H1 (cell line): ENCODE results near the gene JDP2. TPM values are rescaled to one million over a fixed set of nuclear protein-coding genes. Genes with fewer than 3 reads are reported as not detected.

Experiments used
- CTCF ChIA-PET: fragments of 300-600 bp; sonication (Branson Sonifier 250); formaldehyde crosslinking; loops from one replicate; lab custom pipeline; 2021; ENCODE audit not compliant: partially characterized antibody; lab: Charles Lee
- POLR2A ChIA-PET: fragments of 300-600 bp; sonication (Branson Sonifier 250); formaldehyde crosslinking; loops from one replicate; lab custom pipeline; 2021; ENCODE audit warnings: inconsistent platforms; ENCODE audit not compliant: partially characterized antibody; lab: Charles Lee
- DNase-seq, 2 experiments: peaks; one replicate each; pipeline versions ENCODE4 v3.0.0 to v3.0.0-alpha.2; 2010 to 2022; ENCODE audit warnings: low spot score in 2 of 2, low read depth in 1 of 2, mixed read lengths in 1 of 2
- FAIRE-seq: peaks from 2 replicates; lab custom pipeline; 2011; peaks lifted over from hg19 to GRCh38; lab: Jason Lieb, UNC
- H2AFZ ChIP-seq: 2 replicates; pipeline ENCODE4 v1.8.1; 2012; ENCODE audit warnings: low read length, inconsistent platforms
- H2AK5ac ChIP-seq: 2 replicates; pipeline ENCODE4 v1.6.1; 2013; ENCODE audit warnings: low read depth, low read length
- H2BK120ac ChIP-seq: replicated peaks from 2 replicates; pipeline ENCODE3; 2013; ENCODE audit warnings: low read depth, low read length, inconsistent platforms
- H2BK12ac ChIP-seq: 2 replicates; pipeline ENCODE4 v1.6.1; 2013; ENCODE audit warnings: low read depth, low read length
- H2BK15ac ChIP-seq: 2 replicates; pipeline ENCODE4 v1.6.1; 2013; ENCODE audit warnings: low read length
- H2BK20ac ChIP-seq: 2 replicates; pipeline ENCODE4 v1.6.1; 2013; ENCODE audit warnings: low read length
- H2BK5ac ChIP-seq: 2 replicates; pipeline ENCODE4 v1.6.1; 2013; ENCODE audit warnings: low read depth, low read length
- H3K14ac ChIP-seq: 2 replicates; pipeline ENCODE4 v1.6.1; 2013; ENCODE audit warnings: inconsistent platforms; ENCODE audit not compliant: insufficient read length
- H3K18ac ChIP-seq: 2 replicates; pipeline ENCODE4 v1.6.1; 2013; ENCODE audit warnings: low read length; ENCODE audit errors: extremely low read depth
- H3K23ac ChIP-seq: 2 replicates; pipeline ENCODE4 v1.6.1; 2013; ENCODE audit warnings: inconsistent platforms; ENCODE audit not compliant: insufficient read length
- H3K23me2 ChIP-seq: 2 replicates; pipeline ENCODE4 v1.6.1; 2013; ENCODE audit warnings: low read depth, low read length
- H3K27ac ChIP-seq: 2 replicates; pipeline ENCODE4 v1.6.1; 2011; ENCODE audit warnings: low read depth, low read length, inconsistent platforms
- H3K27me3 ChIP-seq, 4 experiments: replicated peaks in 1 of 4; 1 replicate in 1 of 4; 2 replicates in 3 of 4; pipeline versions ENCODE4 v1.6.1 to v1.8.1; 2011 to 2013; ENCODE audit warnings: low read length in 3 of 4, mild to moderate bottlenecking in 3 of 4, inconsistent platforms in 2 of 4, mixed read lengths in 2 of 4, moderate library complexity in 1 of 4; ENCODE audit not compliant: control insufficient read depth in 3 of 4, insufficient read depth in 3 of 4; ENCODE audit errors: extremely low read depth in 1 of 4
- H3K36me3 ChIP-seq, 4 experiments: 2 replicates each; pipeline versions ENCODE4 v1.6.1 to v1.8.1; 2011 to 2013; ENCODE audit warnings: mild to moderate bottlenecking in 4 of 4, low read length in 3 of 4, moderate library complexity in 2 of 4, control low read depth in 1 of 4, inconsistent platforms in 1 of 4; ENCODE audit not compliant: insufficient read depth in 4 of 4, control insufficient read depth in 2 of 4
- H3K4ac ChIP-seq: replicated peaks from 2 replicates; pipeline ENCODE3; 2013; ENCODE audit warnings: low read length, low read depth, mixed read lengths, inconsistent platforms; ENCODE audit not compliant: insufficient read length
- H3K4me1 ChIP-seq, 4 experiments: replicated peaks in 1 of 4; 1 replicate in 1 of 4; 2 replicates in 3 of 4; pipeline versions ENCODE4 v1.6.1 to v1.8.1; 2011 to 2013; ENCODE audit warnings: low read length in 3 of 4, inconsistent platforms in 2 of 4, mixed read lengths in 1 of 4; ENCODE audit not compliant: insufficient read depth in 4 of 4, control insufficient read depth in 3 of 4
- H3K4me2 ChIP-seq, 2 experiments: 2 replicates each; pipeline versions ENCODE4 v1.6.1 to v1.8.1; 2011 to 2013; ENCODE audit warnings: low read depth in 2 of 2, low read length in 2 of 2, control low read depth in 1 of 2, inconsistent platforms in 1 of 2, mild to moderate bottlenecking in 1 of 2; ENCODE audit not compliant: insufficient read depth in 1 of 2
- H3K4me3 ChIP-seq, 4 experiments: fragments of 200-600, 300-600 bp in 1 of 4; sonication (generic), shearing (Covaris generic), sonication (Bioruptor Twin) in 1 of 4; 2 replicates each; pipeline versions ENCODE4 v1.5.1 to v1.8.1; 2011 to 2016; ENCODE audit warnings: low read length in 4 of 4, low read depth in 3 of 4, control low read depth in 2 of 4, inconsistent platforms in 2 of 4, mild to moderate bottlenecking in 2 of 4, mixed read lengths in 1 of 4, moderate library complexity in 1 of 4; ENCODE audit not compliant: insufficient read depth in 2 of 4; ENCODE audit errors: extremely low read depth in 1 of 4
- H3K56ac ChIP-seq: replicated peaks from 2 replicates; pipeline ENCODE3; 2013; ENCODE audit warnings: low read depth, mild to moderate bottlenecking, mixed read lengths, low read length, inconsistent platforms; ENCODE audit not compliant: insufficient read length
- H3K79me1 ChIP-seq: 2 replicates; pipeline ENCODE4 v1.6.1; 2013; ENCODE audit warnings: low read depth, low read length, control low read depth
- H3K79me2 ChIP-seq, 2 experiments: 2 replicates each; pipeline versions ENCODE4 v1.6.1 to v1.8.1; 2012 to 2013; ENCODE audit warnings: low read length in 2 of 2, mild to moderate bottlenecking in 2 of 2, inconsistent platforms in 1 of 2; ENCODE audit not compliant: insufficient read depth in 2 of 2, control insufficient read depth in 1 of 2
- H3K9ac ChIP-seq, 4 experiments: replicated peaks in 1 of 4; 1 replicate in 1 of 4; 2 replicates in 3 of 4; pipeline versions ENCODE4 v1.6.1 to v1.8.1; 2011 to 2013; ENCODE audit warnings: low read depth in 3 of 4, low read length in 3 of 4, control low read depth in 2 of 4, mild to moderate bottlenecking in 2 of 4, moderate library complexity in 2 of 4, inconsistent platforms in 1 of 4; ENCODE audit errors: extremely low read depth in 1 of 4
- H3K9me3 ChIP-seq, 2 experiments: 2 replicates each; pipeline versions ENCODE4 v1.6.1 to v1.8.1; 2012 to 2013; ENCODE audit warnings: mild to moderate bottlenecking in 2 of 2, moderate library complexity in 2 of 2, control low read depth in 1 of 2, inconsistent platforms in 1 of 2, low read depth in 1 of 2, low read length in 1 of 2, mixed read lengths in 1 of 2; ENCODE audit not compliant: insufficient read depth in 2 of 2
- H4K20me1 ChIP-seq, 2 experiments: replicated peaks in 1 of 2; 2 replicates each; pipeline versions ENCODE3 to v1.8.1; 2011 to 2013; ENCODE audit warnings: inconsistent platforms in 2 of 2, low read length in 2 of 2, mild to moderate bottlenecking in 1 of 2; ENCODE audit not compliant: insufficient read depth in 2 of 2, control insufficient read depth in 1 of 2
- H4K5ac ChIP-seq: 2 replicates; pipeline ENCODE4 v1.6.1; 2013; ENCODE audit warnings: low read length, low read depth, mixed read lengths, inconsistent platforms; ENCODE audit not compliant: insufficient read length
- H4K8ac ChIP-seq: 2 replicates; pipeline ENCODE4 v1.8.0; 2013; ENCODE audit warnings: mild to moderate bottlenecking, moderate library complexity, low read length, inconsistent platforms; ENCODE audit not compliant: insufficient read depth; ENCODE audit errors: extremely low read depth
- H4K91ac ChIP-seq: replicated peaks from 2 replicates; pipeline ENCODE3; 2013; ENCODE audit warnings: low read length, mixed read lengths, inconsistent platforms; ENCODE audit not compliant: insufficient read length
- ASH2L ChIP-seq: fragments of 200-600, 300-600 bp; sonication (generic); IDR thresholded peaks from one replicate; pipeline ENCODE4 v1.7.1; 2017; ENCODE audit warnings: low read length
- CTCF ChIP-seq, 3 experiments: IDR thresholded peaks; 1 replicate in 2 of 3; 2 replicates in 1 of 3; pipeline versions ENCODE4 v1.5.1 to v1.6.1; 2011; ENCODE audit warnings: low read length in 3 of 3, mild to moderate bottlenecking in 3 of 3, inconsistent platforms in 2 of 3, low read depth in 1 of 3, moderate library complexity in 1 of 3; ENCODE audit not compliant: insufficient read depth in 1 of 3; ENCODE audit errors: control extremely low read depth in 1 of 3
- E2F6 ChIP-seq: IDR thresholded peaks from 2 replicates; pipeline ENCODE4 v1.6.1; 2012; ENCODE audit warnings: inconsistent platforms
- GTF2F1 ChIP-seq: IDR thresholded peaks from 2 replicates; pipeline ENCODE4 v1.6.1; 2012; ENCODE audit warnings: low read depth, low read length, improper control_type of control experiment, borderline replicate concordance
- NRF1 ChIP-seq: IDR thresholded peaks from 2 replicates; pipeline ENCODE4 v1.6.1; 2011; ENCODE audit warnings: mild to moderate bottlenecking, low read depth, low read length, improper control_type of control experiment
- RAD21 ChIP-seq, 2 experiments: IDR thresholded peaks in 1 of 2; conservative IDR thresholded peaks in 1 of 2; 2 replicates each; pipeline ENCODE4 v1.6.1; 2011; ENCODE audit warnings: low read depth in 2 of 2, low read length in 2 of 2, improper control_type of control experiment in 1 of 2, inconsistent platforms in 1 of 2, mild to moderate bottlenecking in 1 of 2, moderate library complexity in 1 of 2
- RXRA ChIP-seq: IDR thresholded peaks from 2 replicates; pipeline ENCODE4 v1.6.1; 2011; ENCODE audit warnings: low read depth, mild to moderate bottlenecking, low read length, moderate library complexity; ENCODE audit not compliant: insufficient read depth
- SIRT6 ChIP-seq: IDR thresholded peaks from one replicate; pipeline ENCODE4 v1.7.1; 2012; ENCODE audit warnings: low read length, inconsistent platforms
- SIX5 ChIP-seq: IDR thresholded peaks from 2 replicates; pipeline ENCODE4 v1.6.1; 2011; ENCODE audit warnings: mild to moderate bottlenecking, low read depth, low read length
- TAF1 ChIP-seq: IDR thresholded peaks from 2 replicates; pipeline ENCODE4 v1.6.1; 2011; ENCODE audit warnings: mild to moderate bottlenecking, low read depth, low read length
- TBP ChIP-seq: IDR thresholded peaks from 2 replicates; pipeline ENCODE4 v1.6.1; 2011; ENCODE audit warnings: low read depth, low read length, improper control_type of control experiment
- WGBS, 2 experiments: shearing (Covaris generic) in 1 of 2; methylation state at CpG; one replicate each; pipeline versions ENCODE4 v1.1.6 to v1.1.7; 2013 to 2015; ENCODE audit warnings: low lambda C conversion rate in 2 of 2, mixed read lengths in 2 of 2, inconsistent platforms in 1 of 2, low coverage in 1 of 2, missing lambda C conversion rate in 1 of 2; ENCODE audit not compliant: insufficient replicate concordance in 2 of 2, insufficient coverage in 1 of 2, insufficient read length in 1 of 2; ENCODE audit errors: extremely low coverage in 1 of 2, missing lambda C conversion rate in 1 of 2; 5-methylcytosine and 5-hydroxymethylcytosine counted together
- polyA plus RNA-seq, 7 experiments: library from polyadenylated mRNA; depleted of rRNA in 3 of 7; stranded (reverse) in 5 of 7; unstranded in 2 of 7; fragments of >200 nt in 5 of 7; fragments of 200-250 nt in 2 of 7; gene quantifications; 1 replicate in 5 of 7; 2 replicates in 1 of 7; 4 replicates in 1 of 7; pipeline versions ENCODE4 v1.2.1 to v1.2.3, GENCODE V29; 2011 to 2013; ENCODE audit warnings: missing spikeins in 2 of 7, mixed read lengths in 2 of 7
- total RNA-seq: library from RNA; stranded (reverse); fragmentation: NEBNext Ultra II Directional; extraction: Animal tissue kit (Norgen Biotek cat#: 25700); gene quantifications from 2 replicates; pipeline ENCODE4 v1.2.1, GENCODE V29; 2021

The JDP2 gene
- total and polyA plus RNA-seq, 2 of the 8 experiments (the other 6 are each of a cell fraction or from before 2014, with no cell fraction given), result 8.9 to 27.2 TPM

DNA sequence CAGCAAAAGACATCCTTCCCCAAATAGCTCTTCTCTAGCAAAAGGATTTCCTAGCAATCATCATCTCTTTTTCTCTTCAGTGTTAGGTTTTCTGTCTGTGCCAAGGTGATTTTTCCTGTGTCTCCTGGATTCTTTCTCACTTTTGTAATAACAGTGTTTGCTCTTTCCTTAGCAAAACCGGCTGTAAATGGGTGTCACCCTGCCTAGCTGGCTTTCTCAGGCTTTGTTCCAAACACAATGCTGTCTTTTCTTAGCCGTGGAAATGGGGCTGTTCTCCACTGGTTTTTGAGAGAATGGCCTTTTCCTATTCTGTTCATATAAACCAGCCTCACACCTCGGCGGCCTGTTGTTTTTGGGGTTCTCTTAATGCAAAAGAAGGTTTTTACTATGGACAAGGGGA, 21.9 kb downstream of the JDP2 start:
- H2BK15ac ChIP-seq, result no peak overlapping the region
- ChIA-PET POLR2A (interaction anchor here (0.6 to 6.5 kb wide), 3 partner anchors 8 to 35 kb away, joined by 3 to 53 read pairs (median 24); partner anchors contain the start of gene JDP2), CTCF (interaction anchor here (0.9 to 3.2 kb wide), 7 partner anchors 8 to 137 kb away, joined by 3 to 12 read pairs (median 3); no protein-coding TSS in a partner anchor)
- no peak overlapping the region for H3K4me3 ChIP-seq
- H3K4me2 ChIP-seq, result no peak overlapping the region
- no peak overlapping the region for H4K5ac ChIP-seq
- DNase-seq, result no peak
- no peak overlapping the region for H4K91ac ChIP-seq
- no peak overlapping the region for H2BK20ac ChIP-seq
- no peak overlapping the region for H3K23ac ChIP-seq
- no peak overlapping the region for H3K14ac ChIP-seq
- H3K9ac ChIP-seq, result no peak overlapping the region
- H2BK12ac ChIP-seq, result no peak overlapping the region
- no peak for FAIRE-seq
- H3K4ac ChIP-seq, result no peak overlapping the region
- no peaks in the 10 kb centered on the region for H3K27me3 ChIP-seq
- no peak overlapping the region for H2AFZ ChIP-seq
- no peak overlapping the region for H3K27ac ChIP-seq
- H3K79me1 ChIP-seq, result no peaks in the 10 kb centered on the region
- H2BK5ac ChIP-seq, result 0 out of 2 replicates have a peak overlapping the region, but pooled peaks have one; percentile 57
- H3K23me2 ChIP-seq, result no peaks in the 10 kb centered on the region
- no peak overlapping the region for H4K8ac ChIP-seq
- no peak overlapping the region for H2BK120ac ChIP-seq
- H3K9me3 ChIP-seq, result no peaks in the 10 kb centered on the region
- no peak overlapping the region for H3K18ac ChIP-seq
- peaks cover 0 to 1% of the 10 kb centered on the region in 2 experiments for H4K20me1 ChIP-seq
- H3K56ac ChIP-seq, result no peak overlapping the region
- H3K36me3 ChIP-seq, result peaks cover 0 to 4% (median 0%) of the 10 kb centered on the region in 4 experiments; a peak in 1 of 8 replicates
- 86% methylated on average over 4 of the region's 4 CpGs; no CpG with 5 or more reads in 1 of the 2 experiments for WGBS, 2 experiments
- no peak overlapping the region for H2AK5ac ChIP-seq
- H3K4me1 ChIP-seq, result peaks cover 15 to 20% (median 16%) of the 10 kb centered on the region in 4 experiments
- peaks cover 0 to 12% of the 10 kb centered on the region in 2 experiments; a peak in 1 of 4 replicates for H3K79me2 ChIP-seq
- TF ChIP-seq GTF2F1 (no peak), SIRT6 (no peak), SIX5 (no peak), ASH2L (no peak), CTCF (IDR thresholded peaks at IDR 0.05; ENCODE audit: control extremely low read depth in 1 of 3, insufficient read depth in 1 of 3, low read depth in 1 of 3, low read length in 3 of 3) (no peak), TBP (no peak), TAF1 (no peak), E2F6 (no peak), NRF1 (no peak), RAD21 (IDR thresholded peaks at IDR 0.05 in 1 of 2, conservative IDR thresholded peaks at IDR 0.05 in 1 of 2; ENCODE audit: low read depth in 2 of 2, low read length in 2 of 2) (no peak), RXRA (no peak)
